Neuronal stem cell (in vitro differentiated cells): Measurements from ENCODE around the gene CADPS.

Experiments
- DNase-seq: peaks from one replicate; pipeline ENCODE4 v3.0.0-alpha.2; 2013; ENCODE audit warnings: low spot score
- H2AFZ ChIP-seq: one replicate; pipeline ENCODE4 v1.6.1; 2013; ENCODE audit warnings: mild to moderate bottlenecking, low read length, inconsistent platforms
- H2AK5ac ChIP-seq: 2 replicates; pipeline ENCODE4 v1.6.1; 2013; ENCODE audit warnings: low read depth, mild to moderate bottlenecking, inconsistent platforms, low read length, moderate library complexity, mixed read lengths
- H2BK120ac ChIP-seq: 2 replicates; pipeline ENCODE4 v1.6.1; 2013; ENCODE audit warnings: low read depth, mild to moderate bottlenecking, inconsistent platforms, low read length, moderate library complexity, mixed read lengths
- H2BK12ac ChIP-seq: one replicate; pipeline ENCODE4 v1.6.1; 2013; ENCODE audit warnings: low read length, inconsistent platforms
- H2BK15ac ChIP-seq: 2 replicates; pipeline ENCODE4 v1.6.1; 2013; ENCODE audit warnings: mild to moderate bottlenecking, low read length, inconsistent platforms, mixed read lengths
- H2BK5ac ChIP-seq: one replicate; pipeline ENCODE4 v1.6.1; 2013; ENCODE audit warnings: inconsistent platforms, mild to moderate bottlenecking, low read length, moderate library complexity
- H3K14ac ChIP-seq: one replicate; pipeline ENCODE4 v1.6.1; 2013; ENCODE audit warnings: low read length, inconsistent platforms
- H3K18ac ChIP-seq: 2 replicates; pipeline ENCODE4 v1.6.1; 2013; ENCODE audit warnings: low read length, inconsistent platforms
- H3K23ac ChIP-seq: 2 replicates; pipeline ENCODE4 v1.6.1; 2013; ENCODE audit warnings: low read depth, mild to moderate bottlenecking, mixed read lengths, low read length, inconsistent platforms; ENCODE audit not compliant: poor library complexity
- H3K27ac ChIP-seq: replicated peaks from 3 replicates; pipeline ENCODE4 v1.5.1; 2013; ENCODE audit warnings: low read length, inconsistent platforms
- H3K27me3 ChIP-seq, 3 experiments: 2 replicates each; pipeline ENCODE4 v1.6.1; 2013; ENCODE audit warnings: low read length in 3 of 3, mild to moderate bottlenecking in 2 of 3, inconsistent platforms in 1 of 3, low read depth in 1 of 3, mixed read lengths in 1 of 3, moderate library complexity in 1 of 3; ENCODE audit not compliant: control insufficient read depth in 3 of 3, insufficient read depth in 3 of 3
- H3K36me3 ChIP-seq, 2 donors: replicated peaks in 1 of 2; 2 replicates each; pipeline ENCODE4 v1.6.1; 2013; ENCODE audit warnings: low read length in 2 of 2; ENCODE audit not compliant: control insufficient read depth in 2 of 2, insufficient read depth in 2 of 2
- H3K4ac ChIP-seq: 2 replicates; pipeline ENCODE4 v1.6.1; 2013; ENCODE audit warnings: inconsistent platforms, mild to moderate bottlenecking, low read length, moderate library complexity
- H3K4me1 ChIP-seq, 2 donors: 1 replicate in 1 of 2; 2 replicates in 1 of 2; pipeline ENCODE4 v1.6.1; 2013; ENCODE audit warnings: low read length in 2 of 2, low read depth in 1 of 2; ENCODE audit not compliant: control insufficient read depth in 2 of 2, insufficient read depth in 1 of 2
- H3K4me2 ChIP-seq: one replicate; pipeline ENCODE4 v1.6.1; 2013; ENCODE audit warnings: mild to moderate bottlenecking, low read length, inconsistent platforms; ENCODE audit not compliant: insufficient read depth, poor library complexity, severe bottlenecking
- H3K4me3 ChIP-seq, 2 donors: 2 replicates each; pipeline ENCODE4 v1.5.1; 2013; ENCODE audit warnings: low read length in 2 of 2, mild to moderate bottlenecking in 2 of 2, inconsistent platforms in 1 of 2, moderate library complexity in 1 of 2
- H3K79me1 ChIP-seq: one replicate; pipeline ENCODE4 v1.6.1; 2013; ENCODE audit warnings: low read depth, mild to moderate bottlenecking, inconsistent platforms, low read length, moderate library complexity
- H3K9ac ChIP-seq: one replicate; pipeline ENCODE4 v1.6.1; 2013; ENCODE audit warnings: mild to moderate bottlenecking, low read depth, low read length, inconsistent platforms; ENCODE audit not compliant: poor library complexity
- H3K9me3 ChIP-seq, 2 donors: replicated peaks in 1 of 2; 2 replicates each; pipeline versions ENCODE3 to v1.6.1; 2013; ENCODE audit warnings: low read length in 2 of 2, mild to moderate bottlenecking in 2 of 2, inconsistent platforms in 1 of 2, low read depth in 1 of 2, mixed read lengths in 1 of 2, moderate library complexity in 1 of 2; ENCODE audit not compliant: control insufficient read depth in 2 of 2, insufficient read depth in 1 of 2
- H4K8ac ChIP-seq: one replicate; pipeline ENCODE4 v1.6.1; 2013; ENCODE audit warnings: low read depth, mild to moderate bottlenecking, inconsistent platforms, low read length, moderate library complexity
- H4K91ac ChIP-seq: one replicate; pipeline ENCODE4 v1.6.1; 2013; ENCODE audit warnings: low read length, low read depth, mild to moderate bottlenecking, inconsistent platforms; ENCODE audit not compliant: poor library complexity
- WGBS, 2 donors: extraction: QIAGEN DNeasy Blood & Tissue Kit; methylation state at CpG; one replicate each; pipeline ENCODE4 v1.1.7; 2013; ENCODE audit warnings: missing lambda C conversion rate in 2 of 2, mixed read lengths in 1 of 2; ENCODE audit not compliant: insufficient read length in 2 of 2, insufficient replicate concordance in 1 of 2; ENCODE audit errors: extremely low coverage in 2 of 2; 5-methylcytosine and 5-hydroxymethylcytosine counted together

The CADPS gene

GRCh38 chr3:62863648-62864047 lies 11.6 kb downstream of the CADPS start:
- WGBS, 2 donors: no CpG with 5 or more reads among the region's 3 CpGs
- no peak overlapping the region for H2AFZ ChIP-seq
- H2BK12ac ChIP-seq: no peak overlapping the region
- H3K4me2 ChIP-seq: no peak overlapping the region
- no peak overlapping the region for H3K4me3 ChIP-seq
- no peaks in the 10 kb centered on the region for H3K79me1 ChIP-seq
- DNase-seq: no peak
- H3K9ac ChIP-seq: no peak overlapping the region
- no peaks in the 10 kb centered on the region for H3K4me1 ChIP-seq
- H2BK5ac ChIP-seq: no peak overlapping the region
- H4K8ac ChIP-seq: no peak overlapping the region
- H3K23ac ChIP-seq: no peak overlapping the region
- H3K36me3 ChIP-seq: no peaks in the 10 kb centered on the region
- no peak overlapping the region for H4K91ac ChIP-seq
- no peak overlapping the region for H3K18ac ChIP-seq
- no peak overlapping the region for H2BK15ac ChIP-seq
- no peaks in the 10 kb centered on the region for H3K9me3 ChIP-seq
- no peak overlapping the region for H2AK5ac ChIP-seq
- no peaks in the 10 kb centered on the region for H3K27me3 ChIP-seq
- H3K27ac ChIP-seq: no peak overlapping the region
- no peak overlapping the region for H3K14ac ChIP-seq
- no peak overlapping the region for H3K4ac ChIP-seq
- H2BK120ac ChIP-seq: no peak overlapping the region

GRCh38 chr3:62859203-62859791 lies 15.9 kb downstream of the CADPS start:
- Histone ChIP-seq H3K18ac (no peak overlapping the region), H3K4me1 (no peaks in the 10 kb centered on the region), H2BK15ac (no peak overlapping the region), H2AFZ (no peak overlapping the region), H2BK120ac (no peak overlapping the region), H3K4me2 (no peak overlapping the region), H2BK5ac (no peak overlapping the region), H3K36me3 (no peaks in the 10 kb centered on the region), H3K23ac (no peak overlapping the region), H2BK12ac (no peak overlapping the region), H3K79me1 (no peaks in the 10 kb centered on the region), H3K14ac (no peak overlapping the region), H3K9me3 (no peaks in the 10 kb centered on the region), H3K27me3 (no peaks in the 10 kb centered on the region), H4K8ac (no peak overlapping the region), H3K9ac (no peak overlapping the region), H2AK5ac (no peak overlapping the region), H3K27ac (no peak overlapping the region), H3K4ac (no peak overlapping the region), H3K4me3 (no peak overlapping the region), H4K91ac (no peak overlapping the region)
- DNase-seq: no peak
- no CpG with 5 or more reads among the region's 5 CpGs for WGBS, 2 donors

- Histone ChIP-seq H3K9ac (no peak overlapping the region), H3K4me1 (no peaks in the 10 kb centered on the region), H3K36me3 (no peaks in the 10 kb centered on the region), H3K4ac (no peak overlapping the region), H4K91ac (no peak overlapping the region), H2BK5ac (no peak overlapping the region), H2AFZ (no peak overlapping the region), H3K18ac (no peak overlapping the region), H3K23ac (no peak overlapping the region), H4K8ac (no peak overlapping the region), H3K9me3 (no peaks in the 10 kb centered on the region), H3K14ac (no peak overlapping the region), H2BK12ac (no peak overlapping the region), H3K27me3 (no peaks in the 10 kb centered on the region), H3K4me2 (no peak overlapping the region), H3K4me3 (no peak overlapping the region), H2BK120ac (no peak overlapping the region), H3K27ac (no peak overlapping the region), H2BK15ac (no peak overlapping the region), H2AK5ac (no peak overlapping the region), H3K79me1 (no peaks in the 10 kb centered on the region)
- DNase-seq: no peak
- no CpG with 5 or more reads among the region's 4 CpGs for WGBS, 2 donors
Observed at GRCh38 chr3:62845996-62846395, 29.2 kb downstream of the CADPS start.

- H2AFZ ChIP-seq: no peak overlapping the region
- no peak overlapping the region for H3K27ac ChIP-seq
- no peak overlapping the region for H4K91ac ChIP-seq
- H3K4me2 ChIP-seq: no peak overlapping the region
- H2BK5ac ChIP-seq: no peak overlapping the region
- no peak overlapping the region for H3K4ac ChIP-seq
- no peaks in the 10 kb centered on the region for H3K9me3 ChIP-seq
- no peak overlapping the region for H4K8ac ChIP-seq
- H3K4me3 ChIP-seq: no peak overlapping the region
- no peaks in the 10 kb centered on the region for H3K79me1 ChIP-seq
- DNase-seq: no peak
- no peak overlapping the region for H3K18ac ChIP-seq
- no peak overlapping the region for H2BK120ac ChIP-seq
- WGBS, 2 donors: no CpG with 5 or more reads among the region's 1 CpG
- no peak overlapping the region for H2BK12ac ChIP-seq
- H3K14ac ChIP-seq: no peak overlapping the region
- no peaks in the 10 kb centered on the region for H3K4me1 ChIP-seq
- H2BK15ac ChIP-seq: no peak overlapping the region
- no peak overlapping the region for H2AK5ac ChIP-seq
- H3K36me3 ChIP-seq: no peaks in the 10 kb centered on the region
- H3K23ac ChIP-seq: no peak overlapping the region
- H3K9ac ChIP-seq: no peak overlapping the region
- no peaks in the 10 kb centered on the region for H3K27me3 ChIP-seq
Observed at GRCh38 chr3:62843508-62843907, 31.7 kb downstream of the CADPS start.
